Hepatocyte (in vitro differentiated cells): ENCODE results near the gene STX12. TPM values are rescaled to one million over a fixed set of nuclear protein-coding genes. Genes with fewer than 3 reads are reported as not detected.
A peak's percentile ranks its signal among the peaks of the same experiment; 100 is the strongest.
"Not testable (repeated sequence)": the region's sequence is repeated elsewhere in the genome, so short reads cannot be mapped to it uniquely, and the experiment has no call there.

Experiments
- DNase-seq: peaks from one replicate; pipeline ENCODE4 v3.0.0-alpha.2; 2016; ENCODE audit warnings: low spot score
- H2AFZ ChIP-seq: fragments of 200-600 bp; sonication (generic); 2 replicates; pipeline ENCODE4 v1.6.0; 2016; ENCODE audit warnings: antibody characterized with exemption, mild to moderate bottlenecking
- H3K27ac ChIP-seq: fragments of 200-600 bp; sonication (generic); 2 replicates; pipeline ENCODE4 v1.5.1; 2016; ENCODE audit warnings: mild to moderate bottlenecking
- H3K27me3 ChIP-seq: fragments of 200-600 bp; sonication (generic); 2 replicates; pipeline ENCODE4 v1.6.1; 2016
- H3K36me3 ChIP-seq: fragments of 200-600 bp; sonication (generic); replicated peaks from 2 replicates; pipeline ENCODE4 v1.5.1; 2016; ENCODE audit warnings: low read depth; ENCODE audit not compliant: insufficient read depth
- H3K4me1 ChIP-seq: fragments of 200-600 bp; sonication (generic); 2 replicates; pipeline ENCODE4 v1.5.1; 2016; ENCODE audit warnings: mild to moderate bottlenecking, moderate library complexity; ENCODE audit not compliant: insufficient read depth
- H3K4me2 ChIP-seq: fragments of 200-600 bp; sonication (generic); 2 replicates; pipeline ENCODE4 v1.6.0; 2016
- H3K4me3 ChIP-seq: fragments of 200-600 bp; sonication (generic); 2 replicates; pipeline ENCODE4 v1.5.1; 2016; ENCODE audit warnings: mild to moderate bottlenecking
- H3K79me2 ChIP-seq: fragments of 200-600 bp; sonication (generic); 2 replicates; pipeline ENCODE4 v1.6.0; 2017; ENCODE audit warnings: mild to moderate bottlenecking
- H3K9me2 ChIP-seq: fragments of 200-600 bp; sonication (generic); replicated peaks from 2 replicates; pipeline ENCODE4 v1.6.0; 2017; ENCODE audit warnings: mild to moderate bottlenecking; ENCODE audit not compliant: insufficient read depth
- H3K9me3 ChIP-seq: fragments of 200-600 bp; sonication (generic); 2 replicates; pipeline ENCODE4 v1.5.1; 2016; ENCODE audit warnings: low read depth, mild to moderate bottlenecking
- H4K20me1 ChIP-seq: fragments of 200-600 bp; sonication (generic); 2 replicates; pipeline ENCODE4 v1.6.0; 2016; ENCODE audit warnings: mild to moderate bottlenecking; ENCODE audit not compliant: insufficient read depth, poor library complexity, severe bottlenecking
- CTCF ChIP-seq: fragments of 200-600 bp; sonication (generic); IDR thresholded peaks from 2 replicates; pipeline ENCODE4 v1.5.1; 2016; ENCODE audit warnings: antibody characterized with exemption, mild to moderate bottlenecking; ENCODE audit not compliant: poor library complexity
- EZH2 ChIP-seq: fragments of 200-600 bp; sonication (generic); IDR thresholded peaks from 2 replicates; pipeline ENCODE4 v1.6.1; 2016; ENCODE audit warnings: antibody characterized with exemption, mild to moderate bottlenecking, borderline replicate concordance
- EZH2phosphoT487 ChIP-seq: fragments of 200-600 bp; sonication (generic); IDR thresholded peaks from one replicate; pipeline ENCODE4 v1.6.1; 2018; ENCODE audit warnings: antibody characterized with exemption, mild to moderate bottlenecking, low read depth, moderate library complexity; ENCODE audit not compliant: unreplicated experiment, severe bottlenecking
- WGBS: methylation state at CpG from one replicate; pipeline ENCODE4 v1.1.6; 2016; ENCODE audit warnings: low lambda C conversion rate; ENCODE audit errors: missing lambda C conversion rate; 5-methylcytosine and 5-hydroxymethylcytosine counted together
- polyA plus RNA-seq: library from polyadenylated mRNA; unstranded; fragments of >200 nt; fragmentation: Nextera tagmentation; extraction: Ambion mirVana; gene quantifications from 2 replicates; pipeline ENCODE4 v1.2.1, GENCODE V29; 2016
- total RNA-seq: library from RNA; depleted of rRNA; stranded (reverse); fragments of >200 nt; gene quantifications from 2 replicates; pipeline ENCODE4 v1.2.3, GENCODE V29; 2014

STX12 gene
- total and polyA plus RNA-seq, 2 experiments from 2014 or later = 55.0 to 84.0 TPM

- Histone ChIP-seq H3K4me2 (peak overlapping the region; percentile 58), H3K4me1 (peaks cover 10% of the 10 kb centered on the region), H3K9me3 (no peaks in the 10 kb centered on the region), H3K27me3 (no peaks in the 10 kb centered on the region), H3K9me2 (no peaks in the 10 kb centered on the region), H3K4me3 (no peak overlapping the region), H3K27ac (peak overlapping the region; percentile 71), H2AFZ (peak overlapping the region; percentile 43), H3K79me2 (peaks cover 39% of the 10 kb centered on the region), H4K20me1 (peaks cover 9% of the 10 kb centered on the region), H3K36me3 (no peaks in the 10 kb centered on the region)
- WGBS = 48% methylated on average over 18 of the region's 18 CpGs
- DNase-seq = no peak
- TF ChIP-seq EZH2phosphoT487 = no peak
Observed at GRCh38 chr1:27772036-27772931, 735 bp upstream of the STX12 start.

GRCh38 chr1:27773826-27774445, 917 bp downstream of the STX12 start:
- WGBS = 31% methylated on average over 3 of the region's 3 CpGs

DNA sequence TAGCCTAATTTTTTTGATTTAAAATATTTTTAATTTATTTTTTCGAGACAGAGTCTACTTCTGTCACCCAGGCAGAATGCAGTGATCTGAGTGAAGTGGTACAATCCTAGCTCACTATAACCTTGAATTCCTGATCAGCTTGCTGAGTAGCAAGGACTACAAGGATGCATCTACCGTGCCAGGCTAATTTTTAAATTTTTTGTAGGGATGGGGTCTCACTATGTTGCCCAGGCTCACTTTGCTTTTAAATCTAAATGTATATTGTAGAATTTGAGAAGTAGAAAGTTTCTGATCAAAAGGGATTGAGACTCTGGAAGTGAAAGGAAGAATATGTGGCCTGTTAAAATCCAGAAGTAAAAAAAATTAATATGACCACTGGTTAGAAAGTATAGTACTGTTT, 1.6 kb downstream of the STX12 start:
- Histone ChIP-seq H3K27me3 (no peaks in the 10 kb centered on the region), H3K4me3 (peak overlapping the region; percentile 58), H3K9me2 (no peaks in the 10 kb centered on the region), H3K9me3 (no peaks in the 10 kb centered on the region), H3K79me2 (peaks cover 57% of the 10 kb centered on the region), H3K4me2 (peak overlapping the region; percentile 91), H4K20me1 (peaks cover 9% of the 10 kb centered on the region), H2AFZ (no peak overlapping the region), H3K36me3 (no peaks in the 10 kb centered on the region), H3K27ac (peak overlapping the region; percentile 83), H3K4me1 (peaks cover 14% of the 10 kb centered on the region)
- no peak for TF ChIP-seq CTCF
- TF ChIP-seq EZH2 = no peak
- TF ChIP-seq EZH2phosphoT487 = no peak
- WGBS = 85% methylated on average over 2 of the region's 2 CpGs
- no peak for DNase-seq

More at GRCh38 chr1:27773826-27774445, 917 bp downstream of the STX12 start:
- TF ChIP-seq EZH2phosphoT487 (no peak), EZH2 (no peak), CTCF (no peak)
- Histone ChIP-seq H3K27ac (peak overlapping the region; percentile 83), H2AFZ (peak overlapping the region; percentile 27), H3K9me3 (no peaks in the 10 kb centered on the region), H3K4me2 (peak overlapping the region; percentile 91), H3K4me1 (peaks cover 14% of the 10 kb centered on the region), H3K9me2 (no peaks in the 10 kb centered on the region), H3K27me3 (no peaks in the 10 kb centered on the region), H3K79me2 (peaks cover 52% of the 10 kb centered on the region), H4K20me1 (peaks cover 9% of the 10 kb centered on the region), H3K4me3 (peak overlapping the region; percentile 58), H3K36me3 (no peaks in the 10 kb centered on the region)
- DNase-seq = no peak

GRCh38 chr1:27775336-27775735, 2.3 kb downstream of the STX12 start:
- 81% methylated on average over 3 of the region's 3 CpGs for WGBS
- not testable (repeated sequence) for H4K20me1 ChIP-seq, H3K4me3 ChIP-seq

DNA sequence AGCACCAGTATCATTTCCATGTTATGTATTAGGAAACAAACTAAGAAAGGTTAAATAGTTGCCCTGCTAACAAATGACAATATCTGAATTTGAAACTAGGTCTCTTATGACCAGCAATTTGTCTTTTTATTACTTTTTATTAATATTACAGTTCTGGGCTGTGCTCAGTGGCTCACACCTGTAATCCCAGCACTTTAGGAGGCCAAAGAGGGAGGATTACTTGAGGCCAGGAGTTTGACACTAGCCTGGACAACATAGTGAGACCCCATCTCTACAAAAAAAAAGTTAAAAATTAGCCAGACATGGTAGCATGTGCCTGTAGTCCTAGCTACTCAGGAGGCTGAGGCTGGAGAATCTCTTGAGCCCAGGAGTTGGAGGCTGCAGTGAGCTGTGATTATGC, 3.3 kb downstream of the STX12 start:
- not testable (repeated sequence) for H3K36me3 ChIP-seq, H3K9me3 ChIP-seq, H3K4me3 ChIP-seq, DNase-seq, H3K4me2 ChIP-seq, H4K20me1 ChIP-seq, H3K27me3 ChIP-seq, H3K27ac ChIP-seq, H2AFZ ChIP-seq, H3K9me2 ChIP-seq
- peaks cover 14% of the 10 kb centered on the region for H3K4me1 ChIP-seq
- H3K79me2 ChIP-seq = peaks cover 73% of the 10 kb centered on the region

More at GRCh38 chr1:27775336-27775735, 2.3 kb downstream of the STX12 start:
- H3K9me3 ChIP-seq, H3K27ac ChIP-seq, H2AFZ ChIP-seq, H3K9me2 ChIP-seq, H3K27me3 ChIP-seq, H3K36me3 ChIP-seq, DNase-seq: not testable (repeated sequence)
- H3K4me2 ChIP-seq = peak overlapping the region; percentile 91
- peaks cover 64% of the 10 kb centered on the region for H3K79me2 ChIP-seq
- H3K4me1 ChIP-seq = peaks cover 14% of the 10 kb centered on the region
